Measurements from ENCODE around the gene TEX264. TPM values are rescaled to one million over a fixed set of nuclear protein-coding genes. Genes with fewer than 3 reads are reported as not detected.
A peak's percentile ranks its signal among the peaks of the same experiment; 100 is the strongest.
"Not testable (repeated sequence)": the region's sequence is repeated elsewhere in the genome, so short reads cannot be mapped to it uniquely, and the experiment has no call there.

TEX264 gene, protein sequence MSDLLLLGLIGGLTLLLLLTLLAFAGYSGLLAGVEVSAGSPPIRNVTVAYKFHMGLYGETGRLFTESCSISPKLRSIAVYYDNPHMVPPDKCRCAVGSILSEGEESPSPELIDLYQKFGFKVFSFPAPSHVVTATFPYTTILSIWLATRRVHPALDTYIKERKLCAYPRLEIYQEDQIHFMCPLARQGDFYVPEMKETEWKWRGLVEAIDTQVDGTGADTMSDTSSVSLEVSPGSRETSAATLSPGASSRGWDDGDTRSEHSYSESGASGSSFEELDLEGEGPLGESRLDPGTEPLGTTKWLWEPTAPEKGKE
- total RNA-seq: 10 to 100 TPM; 27.0 to 31.9 TPM

DNA sequence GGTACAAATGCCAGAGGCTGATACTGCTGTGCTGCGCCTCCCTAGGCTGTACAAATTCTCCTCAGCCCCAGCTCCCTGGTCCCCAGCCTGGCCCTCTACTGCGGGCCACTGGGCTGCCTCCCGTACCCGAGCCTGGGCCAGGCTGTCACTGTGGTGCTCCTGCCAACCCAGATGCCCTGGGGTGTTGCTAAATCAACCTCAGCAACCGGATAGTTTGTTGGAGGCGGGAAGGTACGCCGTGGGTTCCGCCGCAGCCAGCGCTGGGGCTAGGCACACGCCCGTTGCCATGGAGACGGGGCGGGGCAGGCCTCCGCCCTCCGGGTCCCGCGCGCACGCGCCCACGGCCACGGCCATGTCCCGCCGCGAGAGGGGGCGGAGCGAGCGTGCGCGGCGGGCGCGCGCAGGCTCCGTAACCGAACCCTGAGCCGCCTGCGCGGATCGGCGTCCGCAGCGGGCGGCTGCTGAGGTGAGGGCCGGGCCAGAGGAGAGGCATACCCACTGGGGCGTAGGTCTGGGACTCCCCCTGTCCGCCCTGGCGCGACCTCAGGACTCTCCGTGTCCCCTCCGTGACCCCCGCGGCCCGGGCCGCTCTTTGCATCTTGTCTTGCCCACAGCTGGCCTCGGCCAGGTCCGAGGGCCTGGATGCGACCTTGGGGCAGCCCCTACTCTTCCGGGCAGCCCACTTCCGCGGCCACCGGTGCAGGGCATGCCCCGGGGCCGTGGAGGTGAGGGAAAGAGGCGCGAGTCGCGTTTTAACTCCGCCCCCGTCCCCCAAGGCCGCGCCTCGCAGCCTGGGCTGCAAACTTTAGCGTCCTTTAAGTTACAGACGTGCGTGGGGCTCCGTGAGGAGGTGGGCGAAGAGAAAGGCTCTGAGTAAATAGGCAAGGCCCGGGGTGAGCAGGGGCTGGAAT lies at the start of gene TEX264:
TEX264 (plus strand) TSS at position 430 of the 911 bp plus-strand sequence. CDS start 3,053 bp downstream, outside the sequence.
- DNase-seq (ENCODE audit: low spot score): peak; percentile 95

DNA sequence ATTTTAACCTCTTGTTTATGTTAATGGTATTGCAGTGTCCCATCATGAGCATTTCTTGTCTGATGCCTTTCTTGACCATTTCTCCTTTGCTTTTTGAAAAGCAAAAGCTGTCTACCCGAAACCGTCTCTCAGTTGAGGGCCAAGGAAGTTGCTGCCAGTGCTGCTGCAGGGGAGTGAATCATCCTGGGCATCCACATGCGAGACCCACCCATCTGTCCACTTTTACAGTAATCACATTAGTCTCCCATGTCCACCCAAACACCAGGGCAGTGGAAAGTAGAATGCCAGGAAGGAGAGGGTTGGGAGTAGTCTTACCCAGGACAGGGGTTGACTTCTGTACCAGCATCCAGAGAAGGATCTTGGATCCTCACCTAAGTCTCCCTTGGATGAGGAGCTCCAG lies 48.6 kb upstream of the TEX264 start:
- peaks cover 18 to 25% of the 10 kb centered on the region in 2 donors for H3K4me1 Mint-ChIP-seq (ENCODE audit: low read depth in 2 of 2)
- no peaks in the 10 kb centered on the region for H3K9me3 Mint-ChIP-seq
- no peaks in the 10 kb centered on the region for H3K27me3 Mint-ChIP-seq
- ATAC-seq (no peak), DNase-seq (ENCODE audit: low spot score) (no peak)
- H3K27ac Mint-ChIP-seq: no peak overlapping the region
- no peak overlapping the region for H3K4me3 Mint-ChIP-seq
- H3K36me3 Mint-ChIP-seq: no peaks in the 10 kb centered on the region

More for the DNA sequence above, at the start of gene TEX264:
- Mint-ChIP-seq H3K36me3 (peaks cover 5% of the 10 kb centered on the region), H3K4me3 (peak within 1 kb of the TSS; percentile 93), H3K27ac (peak within 1 kb of the TSS; percentile 88 to 89), H3K9me3 (no peaks in the 10 kb centered on the region), H3K27me3 (no peaks in the 10 kb centered on the region), H3K4me1 (ENCODE audit: low read depth in 2 of 2) (peaks cover 54 to 62% of the 10 kb centered on the region in 2 donors)
- ATAC-seq: peak; percentile 90 to 92

- peaks cover 18 to 25% of the 10 kb centered on the region in 2 donors for H3K4me1 Mint-ChIP-seq (ENCODE audit: low read depth in 2 of 2)
- no peaks in the 10 kb centered on the region for H3K27me3 Mint-ChIP-seq
- no peaks in the 10 kb centered on the region for H3K9me3 Mint-ChIP-seq
- no peak for ATAC-seq
- H3K27ac Mint-ChIP-seq: no peak overlapping the region
- no peak for DNase-seq (ENCODE audit: low spot score)
- H3K36me3 Mint-ChIP-seq: no peaks in the 10 kb centered on the region
- no peak overlapping the region for H3K4me3 Mint-ChIP-seq
Observed at GRCh38 chr3:51622868-51623267, 48.2 kb upstream of the TEX264 start.

- no peak overlapping the region for H3K27ac Mint-ChIP-seq
Observed at GRCh38 chr3:51630513-51630912, 40.5 kb upstream of the TEX264 start.

DNA sequence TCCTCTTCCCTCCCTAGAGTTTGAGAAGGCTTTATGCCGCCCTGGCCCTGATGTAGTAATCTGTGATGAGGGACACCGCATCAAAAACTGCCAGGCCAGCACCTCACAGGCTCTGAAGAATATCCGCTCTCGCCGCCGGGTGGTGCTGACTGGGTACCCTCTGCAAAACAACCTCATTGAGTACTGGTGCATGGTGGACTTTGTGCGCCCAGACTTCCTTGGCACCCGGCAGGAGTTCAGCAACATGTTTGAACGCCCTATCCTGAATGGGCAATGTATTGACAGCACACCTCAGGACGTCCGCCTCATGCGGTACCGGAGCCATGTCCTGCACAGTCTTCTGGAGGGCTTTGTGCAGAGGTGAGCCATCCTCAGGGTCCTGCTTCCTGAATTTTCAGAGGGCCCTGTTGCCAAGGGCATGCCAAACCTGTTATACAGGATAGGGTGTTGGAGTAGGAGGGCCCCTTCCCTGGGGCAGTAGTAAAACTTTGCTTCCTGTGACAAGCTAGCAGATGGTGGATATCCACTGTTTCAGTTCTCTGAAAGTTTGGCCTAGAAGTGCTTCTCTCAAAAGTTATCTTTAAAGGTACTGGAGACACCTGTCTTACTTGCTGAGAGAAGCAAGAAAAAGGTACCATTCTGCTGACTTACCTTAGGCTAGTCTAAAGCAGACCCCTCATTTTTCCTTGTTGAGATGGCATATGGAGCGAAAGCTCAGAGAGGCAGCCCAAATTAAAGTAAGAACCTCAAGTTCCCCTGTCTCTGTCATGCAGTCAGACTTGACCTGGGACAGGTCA lies 33.7 kb upstream of the TEX264 start:
- Mint-ChIP-seq H3K9me3 (no peaks in the 10 kb centered on the region), H3K4me3 (no peak overlapping the region)
- ATAC-seq: no peak

More at GRCh38 chr3:51630513-51630912, 40.5 kb upstream of the TEX264 start:
- DNase-seq (ENCODE audit: low spot score) (no peak), ATAC-seq (no peak)
- no peak overlapping the region for H3K4me3 Mint-ChIP-seq
- no peaks in the 10 kb centered on the region for H3K27me3 Mint-ChIP-seq
- H3K36me3 Mint-ChIP-seq: peaks cover 27% of the 10 kb centered on the region
- no peaks in the 10 kb centered on the region for H3K9me3 Mint-ChIP-seq
- peaks cover 0 to 5% of the 10 kb centered on the region in 2 donors for H3K4me1 Mint-ChIP-seq (ENCODE audit: low read depth in 2 of 2)

DNA sequence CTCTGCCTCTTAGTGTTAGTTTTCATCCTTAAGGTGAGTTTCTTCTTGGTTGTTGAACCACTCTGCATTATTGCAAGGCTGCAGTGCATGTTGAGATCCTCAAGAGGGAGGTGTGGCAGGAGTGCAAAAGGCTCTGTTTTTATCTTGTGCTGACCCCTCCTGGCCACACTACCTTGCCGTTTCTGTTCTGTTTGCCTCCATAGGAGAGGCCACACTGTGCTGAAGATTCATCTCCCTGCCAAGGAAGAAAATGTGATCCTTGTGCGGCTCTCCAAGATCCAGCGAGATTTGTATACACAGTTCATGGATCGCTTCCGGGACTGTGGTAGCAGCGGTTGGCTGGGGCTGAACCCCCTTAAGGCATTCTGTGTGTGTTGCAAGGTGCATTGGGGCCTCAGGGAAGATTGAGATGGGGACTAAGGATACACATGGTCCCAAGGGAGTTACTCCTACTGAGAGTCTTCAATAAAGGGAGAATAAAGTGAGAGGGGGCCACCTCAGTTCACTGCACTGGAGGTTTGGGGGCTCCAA lies 33.0 kb upstream of the TEX264 start:
- Mint-ChIP-seq H3K9me3 (no peaks in the 10 kb centered on the region), H3K36me3 (peaks cover 23% of the 10 kb centered on the region), H3K27me3 (no peaks in the 10 kb centered on the region), H3K4me3 (no peak overlapping the region), H3K27ac (no peak overlapping the region), H3K4me1 (ENCODE audit: low read depth in 2 of 2) (no peaks in the 10 kb centered on the region)
- DNase-seq (ENCODE audit: low spot score) (no peak), ATAC-seq (peak in 1 of 2 donors; percentile 57)

More for the DNA sequence above, 33.7 kb upstream of the TEX264 start:
- no peak overlapping the region for H3K27ac Mint-ChIP-seq
- H3K27me3 Mint-ChIP-seq: no peaks in the 10 kb centered on the region
- H3K4me1 Mint-ChIP-seq (ENCODE audit: low read depth in 2 of 2): no peaks in the 10 kb centered on the region
- DNase-seq (ENCODE audit: low spot score): no peak
- peaks cover 21% of the 10 kb centered on the region for H3K36me3 Mint-ChIP-seq

GRCh38 chr3:51642462-51642861 lies 28.6 kb upstream of the TEX264 start:
- Mint-ChIP-seq H3K9me3 (no peaks in the 10 kb centered on the region), H3K4me3 (no peak overlapping the region), H3K27ac (no peak overlapping the region), H3K36me3 (peaks cover 32% of the 10 kb centered on the region), H3K4me1 (ENCODE audit: low read depth in 2 of 2) (no peaks in the 10 kb centered on the region), H3K27me3 (no peaks in the 10 kb centered on the region)
- DNase-seq (ENCODE audit: low spot score) (no peak), ATAC-seq (no peak)

GRCh38 chr3:51646091-51646490 lies 25.0 kb upstream of the TEX264 start:
- Mint-ChIP-seq H3K36me3 (peaks cover 47% of the 10 kb centered on the region), H3K4me3 (no peak overlapping the region), H3K9me3 (no peaks in the 10 kb centered on the region), H3K4me1 (ENCODE audit: low read depth in 2 of 2) (no peaks in the 10 kb centered on the region), H3K27me3 (no peaks in the 10 kb centered on the region), H3K27ac (no peak overlapping the region)
- no peak for ATAC-seq
- DNase-seq (ENCODE audit: low spot score): no peak

DNA sequence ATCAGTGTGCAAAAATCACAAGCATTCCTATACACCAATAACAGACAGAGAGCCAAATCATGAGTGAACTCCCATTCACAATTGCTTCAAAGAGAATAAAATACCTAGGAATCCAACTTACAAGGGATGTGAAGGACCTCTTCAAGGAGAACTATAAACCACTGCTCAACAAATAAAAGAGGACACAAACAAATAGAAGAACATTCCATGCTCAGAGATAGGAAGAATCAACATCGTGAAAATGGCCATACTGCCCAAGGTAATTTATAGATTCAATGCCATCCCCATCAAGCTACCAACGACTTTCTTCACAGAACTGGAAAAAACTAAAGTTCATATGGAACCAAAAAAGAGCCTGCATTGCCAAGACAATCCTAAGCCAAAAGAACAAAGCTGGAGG lies 18.9 kb upstream of the TEX264 start:
- not testable (repeated sequence) for H3K9me3 Mint-ChIP-seq; H3K27ac Mint-ChIP-seq; DNase-seq (ENCODE audit: low spot score); H3K27me3 Mint-ChIP-seq; H3K4me3 Mint-ChIP-seq; ATAC-seq; H3K4me1 Mint-ChIP-seq (ENCODE audit: low read depth in 2 of 2)
- peaks cover 39% of the 10 kb centered on the region for H3K36me3 Mint-ChIP-seq

- not testable (repeated sequence) for H3K9me3 Mint-ChIP-seq, H3K27me3 Mint-ChIP-seq, ATAC-seq
Observed at GRCh38 chr3:51653409-51653808, 17.6 kb upstream of the TEX264 start.

GRCh38 chr3:51657234-51657633 lies 13.8 kb upstream of the TEX264 start:
- no peaks in the 10 kb centered on the region for H3K9me3 Mint-ChIP-seq
- peaks cover 36% of the 10 kb centered on the region for H3K36me3 Mint-ChIP-seq
- no peaks in the 10 kb centered on the region for H3K4me1 Mint-ChIP-seq (ENCODE audit: low read depth in 2 of 2)
- no peak overlapping the region for H3K27ac Mint-ChIP-seq
- H3K4me3 Mint-ChIP-seq: no peak overlapping the region
- ATAC-seq (no peak), DNase-seq (ENCODE audit: low spot score) (no peak)
- no peaks in the 10 kb centered on the region for H3K27me3 Mint-ChIP-seq

More at GRCh38 chr3:51653409-51653808, 17.6 kb upstream of the TEX264 start:
- not testable (repeated sequence) for H3K4me1 Mint-ChIP-seq (ENCODE audit: low read depth in 2 of 2); DNase-seq (ENCODE audit: low spot score); H3K4me3 Mint-ChIP-seq; H3K27ac Mint-ChIP-seq
- peaks cover 41% of the 10 kb centered on the region for H3K36me3 Mint-ChIP-seq

DNA sequence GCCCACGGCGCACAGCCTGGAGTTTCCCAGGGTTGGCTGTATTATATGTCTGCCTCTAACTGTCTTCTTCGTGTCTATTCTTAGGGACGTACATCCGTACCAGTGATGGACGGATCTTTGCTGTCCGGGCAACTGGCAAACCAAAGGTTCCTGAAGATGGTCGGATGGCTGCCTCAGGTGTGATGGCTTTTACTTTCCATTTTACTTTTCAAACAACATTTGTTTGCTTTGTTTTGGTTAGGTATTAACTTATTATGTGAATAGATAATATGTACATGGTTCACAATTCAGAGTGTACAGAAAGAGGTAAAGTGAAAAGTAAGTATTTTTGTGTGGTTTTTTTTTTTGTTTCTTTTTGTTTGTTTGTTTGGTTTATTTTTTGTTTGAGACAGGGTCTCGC lies 11.1 kb upstream of the TEX264 start:
- ATAC-seq (no peak), DNase-seq (ENCODE audit: low spot score) (no peak)
- Mint-ChIP-seq H3K27me3 (no peaks in the 10 kb centered on the region), H3K9me3 (no peaks in the 10 kb centered on the region), H3K4me1 (ENCODE audit: low read depth in 2 of 2) (no peaks in the 10 kb centered on the region), H3K36me3 (peaks cover 34% of the 10 kb centered on the region), H3K27ac (no peak overlapping the region), H3K4me3 (no peak overlapping the region)

- DNase-seq (ENCODE audit: low spot score): no peak
- H3K27ac Mint-ChIP-seq: no peak overlapping the region
- H3K27me3 Mint-ChIP-seq: no peaks in the 10 kb centered on the region
- H3K9me3 Mint-ChIP-seq: no peaks in the 10 kb centered on the region
- H3K4me3 Mint-ChIP-seq: no peak overlapping the region
- no peak for ATAC-seq
- peaks cover 28% of the 10 kb centered on the region for H3K36me3 Mint-ChIP-seq
- H3K4me1 Mint-ChIP-seq (ENCODE audit: low read depth in 2 of 2): no peaks in the 10 kb centered on the region
Observed at GRCh38 chr3:51662456-51662855, 8.6 kb upstream of the TEX264 start.
